H1 (cell line): Measurements from ENCODE around the gene QPCTL. TPM values are rescaled to one million over a fixed set of nuclear protein-coding genes. Genes with fewer than 3 reads are reported as not detected.

ENCODE experiments used
- ATF3 ChIP-seq: IDR thresholded peaks from 2 replicates; pipeline ENCODE4 v1.6.1; 2011; ENCODE audit warnings: low read depth, mild to moderate bottlenecking, low read length; ENCODE audit not compliant: insufficient read depth
- BACH1 ChIP-seq: IDR thresholded peaks from 2 replicates; pipeline ENCODE4 v1.6.1; 2012; ENCODE audit warnings: low read length, improper control_type of control experiment
- BCL11A ChIP-seq, 2 experiments: IDR thresholded peaks; one replicate each; pipeline ENCODE4 v1.6.1; 2011; ENCODE audit warnings: low read depth in 2 of 2, low read length in 2 of 2, mild to moderate bottlenecking in 2 of 2
- BRCA1 ChIP-seq: IDR thresholded peaks from 2 replicates; pipeline ENCODE4 v1.6.1; 2012; ENCODE audit warnings: low read depth, low read length, improper control_type of control experiment
- E2F6 ChIP-seq: IDR thresholded peaks from 2 replicates; pipeline ENCODE4 v1.6.1; 2012; ENCODE audit warnings: inconsistent platforms
- HDAC6 ChIP-seq: IDR thresholded peaks from one replicate; pipeline ENCODE4 v1.7.1; 2012; ENCODE audit warnings: low read depth, mild to moderate bottlenecking, inconsistent platforms, low read length, moderate library complexity
- JUN ChIP-seq: IDR thresholded peaks from 2 replicates; pipeline ENCODE4 v1.6.1; 2011; ENCODE audit warnings: low read depth, mild to moderate bottlenecking, improper control_type of control experiment, low read length
- KDM5A ChIP-seq: fragments of 200-600 bp; IDR thresholded peaks from 2 replicates; pipeline ENCODE4 v1.7.1; 2012; ENCODE audit warnings: mild to moderate bottlenecking, low read length, inconsistent platforms, mixed read lengths
- MAFK ChIP-seq: IDR thresholded peaks from 2 replicates; pipeline ENCODE4 v1.6.1; 2012; ENCODE audit warnings: low read depth, mild to moderate bottlenecking, improper control_type of control experiment, low read length
- NANOG ChIP-seq: IDR thresholded peaks from 2 replicates; pipeline ENCODE4 v1.6.1; 2011; ENCODE audit warnings: low read length, low read depth, mild to moderate bottlenecking, inconsistent platforms; ENCODE audit not compliant: insufficient read depth, poor library complexity, severe bottlenecking
- RNF2 ChIP-seq: fragments of 200-900, 300-1000 bp; sonication (generic); IDR thresholded peaks from 2 replicates; pipeline ENCODE4 v1.7.1; 2016; ENCODE audit warnings: borderline replicate concordance, low read depth, mild to moderate bottlenecking, antibody characterized with exemption, low read length; ENCODE audit not compliant: poor library complexity, severe bottlenecking; ENCODE audit errors: missing control alignments
- SIRT6 ChIP-seq: IDR thresholded peaks from one replicate; pipeline ENCODE4 v1.7.1; 2012; ENCODE audit warnings: low read length, inconsistent platforms
- SIX5 ChIP-seq: IDR thresholded peaks from 2 replicates; pipeline ENCODE4 v1.6.1; 2011; ENCODE audit warnings: mild to moderate bottlenecking, low read depth, low read length
- SP1 ChIP-seq: IDR thresholded peaks from 2 replicates; pipeline ENCODE4 v1.6.1; 2011; ENCODE audit warnings: low read depth, low read length
- TBP ChIP-seq: IDR thresholded peaks from 2 replicates; pipeline ENCODE4 v1.6.1; 2011; ENCODE audit warnings: low read depth, low read length, improper control_type of control experiment
- TEAD4 ChIP-seq: IDR thresholded peaks from 2 replicates; pipeline ENCODE4 v1.6.1; 2012; ENCODE audit warnings: low read depth, low read length, inconsistent platforms, mixed read lengths
- ZNF274 ChIP-seq: IDR thresholded peaks from 2 replicates; pipeline ENCODE4 v1.7.0; 2012; ENCODE audit warnings: low read length, borderline replicate concordance; ENCODE audit errors: extremely low read depth
- polyA plus RNA-seq, 7 experiments: library from polyadenylated mRNA; depleted of rRNA in 3 of 7; stranded (reverse) in 5 of 7; unstranded in 2 of 7; fragments of >200 nt in 5 of 7; fragments of 200-250 nt in 2 of 7; gene quantifications; 1 replicate in 5 of 7; 2 replicates in 1 of 7; 4 replicates in 1 of 7; pipeline versions ENCODE4 v1.2.1 to v1.2.3, GENCODE V29; 2011 to 2013; ENCODE audit warnings: missing spikeins in 2 of 7, mixed read lengths in 2 of 7
- total RNA-seq: library from RNA; stranded (reverse); fragmentation: NEBNext Ultra II Directional; extraction: Animal tissue kit (Norgen Biotek cat#: 25700); gene quantifications from 2 replicates; pipeline ENCODE4 v1.2.1, GENCODE V29; 2021
- TF ChIP-seq, protein P1 (sequence below): IDR thresholded peaks from 2 replicates; pipeline ENCODE4 v1.6.1; 2012; ENCODE audit warnings: low read length, inconsistent platforms
- TF ChIP-seq, protein P2 (sequence below), 3 experiments: IDR thresholded peaks; 1 replicate in 2 of 3; 2 replicates in 1 of 3; pipeline versions ENCODE4 v1.5.1 to v1.6.1; 2011; ENCODE audit warnings: low read length in 3 of 3, mild to moderate bottlenecking in 3 of 3, inconsistent platforms in 2 of 3, low read depth in 1 of 3, moderate library complexity in 1 of 3; ENCODE audit not compliant: insufficient read depth in 1 of 3; ENCODE audit errors: control extremely low read depth in 1 of 3

Gene QPCTL
- total and polyA plus RNA-seq, 2 of the 8 experiments (the other 6 are each of a cell fraction or from before 2014, with no cell fraction given): 25.2 to 35.3 TPM

GRCh38 chr19:45645631-45646344, 46.7 kb upstream of the QPCTL start (continued):
- TF ChIP-seq SP1 (peak; percentile 99), KDM5A (no peak), ATF3 (no peak), RNF2 (no peak), SIRT6 (no peak), TEAD4 (no peak), BRCA1 (no peak), JUN (0 out of 2 replicates have a peak, but pooled peaks have one; percentile 45), ZNF274 (no peak), BCL11A (IDR thresholded peaks at IDR 0.05; ENCODE audit: low read depth in 2 of 2, low read length in 2 of 2) (no peak), TBP (no peak), BACH1 (no peak), SIX5 (no peak), MAFK (no peak), E2F6 (peak; percentile 75; the same call in 1 of the 2 replicates), HDAC6 (no peak), NANOG (no peak)
- TF ChIP-seq, protein P1, sequence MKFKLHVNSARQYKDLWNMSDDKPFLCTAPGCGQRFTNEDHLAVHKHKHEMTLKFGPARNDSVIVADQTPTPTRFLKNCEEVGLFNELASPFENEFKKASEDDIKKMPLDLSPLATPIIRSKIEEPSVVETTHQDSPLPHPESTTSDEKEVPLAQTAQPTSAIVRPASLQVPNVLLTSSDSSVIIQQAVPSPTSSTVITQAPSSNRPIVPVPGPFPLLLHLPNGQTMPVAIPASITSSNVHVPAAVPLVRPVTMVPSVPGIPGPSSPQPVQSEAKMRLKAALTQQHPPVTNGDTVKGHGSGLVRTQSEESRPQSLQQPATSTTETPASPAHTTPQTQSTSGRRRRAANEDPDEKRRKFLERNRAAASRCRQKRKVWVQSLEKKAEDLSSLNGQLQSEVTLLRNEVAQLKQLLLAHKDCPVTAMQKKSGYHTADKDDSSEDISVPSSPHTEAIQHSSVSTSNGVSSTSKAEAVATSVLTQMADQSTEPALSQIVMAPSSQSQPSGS: peak; percentile 68; the same call in 1 of the 2 replicates
- TF ChIP-seq, protein P2, sequence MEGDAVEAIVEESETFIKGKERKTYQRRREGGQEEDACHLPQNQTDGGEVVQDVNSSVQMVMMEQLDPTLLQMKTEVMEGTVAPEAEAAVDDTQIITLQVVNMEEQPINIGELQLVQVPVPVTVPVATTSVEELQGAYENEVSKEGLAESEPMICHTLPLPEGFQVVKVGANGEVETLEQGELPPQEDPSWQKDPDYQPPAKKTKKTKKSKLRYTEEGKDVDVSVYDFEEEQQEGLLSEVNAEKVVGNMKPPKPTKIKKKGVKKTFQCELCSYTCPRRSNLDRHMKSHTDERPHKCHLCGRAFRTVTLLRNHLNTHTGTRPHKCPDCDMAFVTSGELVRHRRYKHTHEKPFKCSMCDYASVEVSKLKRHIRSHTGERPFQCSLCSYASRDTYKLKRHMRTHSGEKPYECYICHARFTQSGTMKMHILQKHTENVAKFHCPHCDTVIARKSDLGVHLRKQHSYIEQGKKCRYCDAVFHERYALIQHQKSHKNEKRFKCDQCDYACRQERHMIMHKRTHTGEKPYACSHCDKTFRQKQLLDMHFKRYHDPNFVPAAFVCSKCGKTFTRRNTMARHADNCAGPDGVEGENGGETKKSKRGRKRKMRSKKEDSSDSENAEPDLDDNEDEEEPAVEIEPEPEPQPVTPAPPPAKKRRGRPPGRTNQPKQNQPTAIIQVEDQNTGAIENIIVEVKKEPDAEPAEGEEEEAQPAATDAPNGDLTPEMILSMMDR (IDR thresholded peaks at IDR 0.05; ENCODE audit: control extremely low read depth in 1 of 3, insufficient read depth in 1 of 3, low read depth in 1 of 3, low read length in 3 of 3): no peak
